Measurements from ENCODE around the gene TMBIM4. TPM values are rescaled to one million over a fixed set of nuclear protein-coding genes. Genes with fewer than 3 reads are reported as not detected.

Gene TMBIM4
- total and polyA plus RNA-seq, 2 of the 4 experiments (the other 2 are of a cell fraction) = 38.7 to 59.3 TPM

DNA sequence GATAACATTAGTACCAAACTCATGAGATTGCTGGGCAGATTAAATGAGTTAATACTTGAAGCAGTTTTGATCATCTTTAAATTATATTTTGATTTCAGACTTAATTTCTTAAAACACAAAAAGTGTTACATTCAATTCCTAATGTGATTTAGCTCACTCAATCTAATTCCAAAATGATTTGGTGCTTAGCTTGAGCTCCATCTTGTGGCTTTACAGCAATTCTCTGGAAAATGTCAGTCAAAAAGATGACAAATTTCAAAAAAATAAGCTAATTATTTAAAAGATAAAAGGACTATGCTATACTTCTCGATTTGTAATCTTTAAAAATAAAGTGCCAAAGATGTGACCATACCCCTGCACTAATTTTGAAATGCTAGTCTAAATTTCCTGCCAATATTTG is 49.3 kb downstream of the TMBIM4 start:
- Histone ChIP-seq H3K9me3 (ENCODE audit: control insufficient read depth, insufficient read depth, low read length) (no peaks in the 10 kb centered on the region), H3K4me2 (ENCODE audit: low read depth, low read length) (no peak overlapping the region), H3K36me3 (ENCODE audit: control insufficient read depth, insufficient read depth, low read length) (peaks cover 15% of the 10 kb centered on the region), H3K18ac (ENCODE audit: low read depth, low read length) (no peak overlapping the region), H3K4ac (ENCODE audit: low read depth, low read length) (no peak overlapping the region), H2BK20ac (ENCODE audit: low read depth, low read length) (no peak overlapping the region), H3K4me1 (ENCODE audit: control insufficient read depth, insufficient read depth, low read length) (no peaks in the 10 kb centered on the region), H2BK15ac (ENCODE audit: low read depth, low read length) (no peak overlapping the region), H3K79me1 (ENCODE audit: low read depth in 1 of 2, low read length in 2 of 2) (peaks cover 9 to 10% of the 10 kb centered on the region in 2 experiments; a peak in 3 of 4 replicates), H2AK5ac (ENCODE audit: low read depth, low read length) (no peak overlapping the region), H3K14ac (replicated peaks; ENCODE audit: low read depth, low read length) (no peak overlapping the region), H4K91ac (ENCODE audit: insufficient read depth, low read depth, low read length) (no peak overlapping the region), H3K27ac (ENCODE audit: insufficient read depth, low read length) (no peak overlapping the region), H3K56ac (ENCODE audit: extremely low read depth, insufficient read depth, low read length) (no peak overlapping the region), H3K23ac (ENCODE audit: low read depth, low read length) (no peak overlapping the region), H2BK5ac (ENCODE audit: low read depth, low read length, poor library complexity, severe bottlenecking) (no peak overlapping the region), H2AK9ac (replicated peaks; ENCODE audit: low read depth, low read length, poor library complexity) (no peak overlapping the region), H2BK120ac (ENCODE audit: low read depth, low read length) (no peak overlapping the region), H4K20me1 (ENCODE audit: insufficient read depth, low read length) (no peaks in the 10 kb centered on the region; the same call in 1 of the 2 replicates), H3K27me3 (ENCODE audit: control insufficient read depth, insufficient read depth, low read length) (no peaks in the 10 kb centered on the region), H2AFZ (replicated peaks; ENCODE audit: low read length, poor library complexity) (no peak overlapping the region), H3K4me3 (ENCODE audit: insufficient read depth, low read depth, low read length) (no peak overlapping the region), H4K8ac (ENCODE audit: low read depth in 2 of 2, low read length in 2 of 2) (no peak overlapping the region), H3K9me1 (ENCODE audit: insufficient read depth, low read length) (peaks cover 7% of the 10 kb centered on the region; the same call in 1 of the 2 replicates), H3K9ac (ENCODE audit: low read depth, low read length) (no peak overlapping the region), H4K5ac (ENCODE audit: low read depth, low read length) (no peak overlapping the region)
- in situ Hi-C loops (cut with MboI; ENCODE audit: low sequenced_read_pairs) (no loop called here), intact Hi-C loops (cut with micrococcal nuclease) (no loop called here), dilution Hi-C loops (cut with HindIII; ENCODE audit: low sequenced_read_pairs, unreplicated experiment) (no loop called here)
- CTCF ChIA-PET = no interaction called here
- no TSS peak for BruUV-seq (replicated peaks)
- ATAC-seq (ENCODE audit: low read depth) (no peak), DNase-seq (no peak)
- POLR2A ChIA-PET (ENCODE audit: unreplicated experiment) = interaction anchor here (0.6 to 0.7 kb wide), 2 partner anchors 10 to 530 kb away, joined by 4 read pairs; partner anchors contain the start of gene LLPH
- WGBS, 2 experiments (ENCODE audit: extremely low coverage in 2 of 2, insufficient read length in 1 of 2) = no CpG with 5 or more reads among the region's 1 CpG
- TF ChIP-seq NFE2L2 (IDR thresholded peaks at IDR 0.05; ENCODE audit: low read depth, low read length) = no peak
- TF ChIP-seq, protein P1, sequence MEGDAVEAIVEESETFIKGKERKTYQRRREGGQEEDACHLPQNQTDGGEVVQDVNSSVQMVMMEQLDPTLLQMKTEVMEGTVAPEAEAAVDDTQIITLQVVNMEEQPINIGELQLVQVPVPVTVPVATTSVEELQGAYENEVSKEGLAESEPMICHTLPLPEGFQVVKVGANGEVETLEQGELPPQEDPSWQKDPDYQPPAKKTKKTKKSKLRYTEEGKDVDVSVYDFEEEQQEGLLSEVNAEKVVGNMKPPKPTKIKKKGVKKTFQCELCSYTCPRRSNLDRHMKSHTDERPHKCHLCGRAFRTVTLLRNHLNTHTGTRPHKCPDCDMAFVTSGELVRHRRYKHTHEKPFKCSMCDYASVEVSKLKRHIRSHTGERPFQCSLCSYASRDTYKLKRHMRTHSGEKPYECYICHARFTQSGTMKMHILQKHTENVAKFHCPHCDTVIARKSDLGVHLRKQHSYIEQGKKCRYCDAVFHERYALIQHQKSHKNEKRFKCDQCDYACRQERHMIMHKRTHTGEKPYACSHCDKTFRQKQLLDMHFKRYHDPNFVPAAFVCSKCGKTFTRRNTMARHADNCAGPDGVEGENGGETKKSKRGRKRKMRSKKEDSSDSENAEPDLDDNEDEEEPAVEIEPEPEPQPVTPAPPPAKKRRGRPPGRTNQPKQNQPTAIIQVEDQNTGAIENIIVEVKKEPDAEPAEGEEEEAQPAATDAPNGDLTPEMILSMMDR (conservative IDR thresholded peaks at IDR 0.05; ENCODE audit: low read depth, low read length) = peak; percentile 15; the same call in 1 of the 2 replicates
- TF ChIP-seq RCOR1 (IDR thresholded peaks at IDR 0.05; ENCODE audit: insufficient replicate concordance, low read length) = no peak
- 0 out of 2 replicates have a peak, but pooled peaks have one; percentile 3 for TF ChIP-seq RAD21 (IDR thresholded peaks at IDR 0.05; ENCODE audit: low read length)
- TF ChIP-seq, protein P2, sequence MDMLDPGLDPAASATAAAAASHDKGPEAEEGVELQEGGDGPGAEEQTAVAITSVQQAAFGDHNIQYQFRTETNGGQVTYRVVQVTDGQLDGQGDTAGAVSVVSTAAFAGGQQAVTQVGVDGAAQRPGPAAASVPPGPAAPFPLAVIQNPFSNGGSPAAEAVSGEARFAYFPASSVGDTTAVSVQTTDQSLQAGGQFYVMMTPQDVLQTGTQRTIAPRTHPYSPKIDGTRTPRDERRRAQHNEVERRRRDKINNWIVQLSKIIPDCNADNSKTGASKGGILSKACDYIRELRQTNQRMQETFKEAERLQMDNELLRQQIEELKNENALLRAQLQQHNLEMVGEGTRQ (IDR thresholded peaks at IDR 0.05; ENCODE audit: low read depth, low read length) = no peak
- no peak for TF ChIP-seq SMC3 (IDR thresholded peaks at IDR 0.05; ENCODE audit: low read depth, low read length)

Data from IMR-90 (cell line).